GM21825 (cell line): ENCODE data around the gene CBX7.
A peak's percentile ranks its signal among the peaks of the same experiment; 100 is the strongest.

Experiments
- ATAC-seq: cut with Tn5 transposase; IDR thresholded peaks from one replicate; pipeline ENCODE4 v1.9.1; 2021; ENCODE audit warnings: mild to moderate bottlenecking, moderate library complexity; ENCODE audit not compliant: unreplicated experiment

CBX7 gene

DNA sequence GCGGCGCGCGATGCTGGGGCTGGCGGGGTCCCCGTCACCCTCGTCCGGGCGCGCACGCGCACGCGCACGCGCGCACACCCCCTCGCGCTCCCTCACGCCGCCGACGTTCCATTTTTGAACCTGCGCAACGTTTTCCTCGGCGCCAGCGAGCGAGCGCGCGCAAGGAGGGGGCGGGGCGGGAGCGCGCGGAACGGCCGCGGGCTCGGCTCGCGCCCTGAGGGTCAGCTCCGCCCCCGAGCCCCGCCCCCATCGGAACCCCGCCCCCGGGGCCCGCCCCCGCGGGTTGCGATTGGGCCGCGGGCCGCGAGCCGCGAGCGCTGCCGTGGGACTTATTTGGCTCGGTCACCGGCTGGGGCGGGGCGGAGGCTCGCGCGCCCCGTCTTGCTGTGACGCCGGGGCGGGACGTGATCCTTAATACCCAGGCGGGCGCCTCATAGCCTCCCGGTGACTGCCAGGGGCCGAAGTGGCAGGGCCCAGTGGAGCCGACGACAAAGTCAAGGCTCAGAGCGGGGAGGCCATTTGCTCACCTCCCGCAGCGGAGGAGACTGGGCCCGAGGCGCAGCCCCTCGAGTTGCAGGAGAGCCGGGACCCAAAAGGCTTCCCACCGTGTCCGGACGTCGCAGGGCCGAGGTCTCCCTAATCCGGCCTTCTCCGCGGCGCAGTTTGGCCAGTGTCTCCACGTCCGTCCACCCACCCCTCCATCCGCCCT is at the start of gene CBX7:
TSS of gene CBX7 (minus strand) at position 170 of the 709 bp plus-strand sequence. CDS start 236 bp downstream, outside the sequence.
- peak; percentile 60 for ATAC-seq

DNA sequence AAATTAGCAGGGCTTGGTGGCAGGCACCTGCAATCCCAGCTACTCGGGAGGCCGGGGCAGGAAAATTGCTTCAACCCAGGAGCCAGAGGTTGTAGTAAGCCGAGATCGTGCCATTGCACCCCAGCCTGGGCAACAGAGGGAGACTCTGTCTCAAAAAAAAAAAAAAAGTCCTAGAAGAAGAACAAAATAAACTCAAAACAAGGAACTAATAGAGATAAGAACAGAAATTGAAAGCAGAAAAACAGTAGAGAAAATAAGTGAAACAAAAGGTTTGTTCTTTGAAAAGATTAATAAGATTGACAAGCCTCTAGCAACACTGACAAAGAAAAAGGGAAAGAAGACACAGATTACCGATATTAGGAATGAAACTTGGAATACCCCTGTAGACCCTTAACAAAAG is 45.1 kb upstream of the CBX7 start:
- no peak for ATAC-seq

DNA sequence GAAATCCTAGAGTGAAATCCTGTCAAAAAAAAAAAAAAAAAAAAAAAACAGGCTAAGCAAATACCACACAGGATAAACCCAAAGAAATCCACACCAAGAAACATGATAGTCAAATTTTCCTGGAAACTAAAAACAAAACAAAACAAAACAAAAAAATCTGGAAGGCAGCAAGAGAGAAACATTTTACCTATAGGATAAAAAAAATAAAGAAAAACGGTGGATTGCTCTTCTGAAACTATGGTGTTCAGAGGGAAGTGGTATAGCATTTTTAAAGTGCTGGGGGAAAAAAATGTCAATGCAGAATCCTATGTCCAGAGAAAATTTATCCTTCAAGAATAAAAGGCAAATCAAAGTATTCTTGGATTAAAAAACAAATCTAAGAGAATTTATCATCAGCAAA is 41.6 kb upstream of the CBX7 start:
- no peak for ATAC-seq

DNA sequence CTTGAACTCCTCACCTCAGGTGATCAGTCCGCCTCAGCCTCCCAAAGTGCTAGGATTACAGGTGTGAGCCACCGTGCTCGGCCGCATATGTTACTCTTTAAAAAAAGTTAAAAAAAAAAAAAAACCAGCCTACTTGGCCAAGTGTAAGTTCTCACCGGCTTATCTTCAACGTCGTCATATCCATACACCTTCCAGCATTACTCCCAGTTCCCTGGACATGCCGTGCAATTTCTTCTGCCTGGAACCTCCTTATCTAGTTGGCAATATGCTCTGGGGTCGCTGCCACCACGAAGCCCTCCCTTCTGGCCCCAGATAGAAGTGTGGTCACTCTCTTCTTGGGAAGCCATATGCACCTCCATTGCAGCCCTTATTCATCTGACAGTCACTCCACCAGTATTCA is 36.3 kb upstream of the CBX7 start:
- ATAC-seq, result no peak

DNA sequence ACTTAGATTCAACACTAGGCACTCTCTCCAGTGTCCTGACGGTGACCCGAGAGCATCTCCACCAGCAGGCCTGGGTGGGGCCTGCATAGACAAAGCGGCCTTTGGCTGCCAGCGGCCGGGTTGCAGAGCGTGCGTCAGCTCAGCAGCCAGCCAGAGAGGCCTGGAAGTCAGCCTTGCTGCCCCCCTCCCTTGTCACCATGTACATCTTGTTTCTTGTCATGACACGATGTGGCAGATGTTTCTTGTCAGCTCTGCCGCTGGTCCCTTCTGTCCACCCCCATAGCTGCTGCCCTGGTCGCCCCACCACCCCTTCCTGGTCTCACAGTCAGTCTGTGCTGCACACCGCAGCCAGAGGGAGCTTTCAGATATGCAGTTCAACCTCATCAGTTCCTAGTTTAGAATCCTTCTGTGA is 33.1 kb upstream of the CBX7 start:
- ATAC-seq, result no peak

DNA sequence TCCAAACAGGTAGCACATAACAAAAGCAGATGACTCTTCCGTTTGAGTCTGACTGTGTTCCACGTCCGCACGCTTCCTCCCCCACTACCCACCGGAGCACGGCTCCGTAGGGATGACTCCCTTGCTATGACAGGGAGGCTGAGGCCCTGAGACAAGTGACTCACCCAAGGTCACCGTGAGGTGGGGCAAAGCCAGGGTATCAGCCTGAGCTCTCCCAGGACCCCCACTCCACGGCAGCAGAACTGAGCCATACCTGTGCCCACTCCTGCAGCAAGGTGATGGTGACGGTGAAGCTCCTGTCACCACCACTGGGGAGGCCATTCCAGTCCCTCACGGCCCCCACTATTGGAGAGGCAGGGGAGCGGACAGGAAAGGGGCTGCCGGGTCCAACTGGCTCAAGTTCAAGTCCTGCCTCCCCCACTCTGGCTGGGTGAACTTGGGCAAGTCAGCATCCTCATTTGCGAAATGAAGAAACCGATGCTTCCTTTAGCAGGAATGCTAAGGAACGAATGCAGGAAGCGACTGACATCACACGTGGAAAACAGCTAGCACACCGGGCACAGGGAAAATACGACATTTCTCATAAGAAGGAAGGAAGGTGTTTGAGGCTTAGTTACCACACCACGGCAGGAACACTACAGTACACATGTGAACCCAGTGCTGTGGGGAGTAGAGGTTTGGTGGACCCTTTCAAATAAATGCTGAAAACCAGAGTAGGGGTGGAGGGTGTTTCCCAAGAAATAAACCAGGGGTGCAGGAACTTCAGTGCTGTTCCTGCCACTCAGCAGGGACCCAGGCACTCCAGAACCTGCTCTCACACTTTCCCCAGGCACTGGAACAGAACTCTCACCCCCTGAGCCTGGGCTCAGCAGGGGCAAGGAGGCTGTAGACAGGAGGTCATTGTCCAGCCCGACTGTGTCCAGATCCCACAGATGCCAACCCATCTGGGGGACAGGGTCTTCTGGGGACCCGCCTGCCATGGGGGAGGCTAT is 32.4 kb upstream of the CBX7 start:
- no peak for ATAC-seq

DNA sequence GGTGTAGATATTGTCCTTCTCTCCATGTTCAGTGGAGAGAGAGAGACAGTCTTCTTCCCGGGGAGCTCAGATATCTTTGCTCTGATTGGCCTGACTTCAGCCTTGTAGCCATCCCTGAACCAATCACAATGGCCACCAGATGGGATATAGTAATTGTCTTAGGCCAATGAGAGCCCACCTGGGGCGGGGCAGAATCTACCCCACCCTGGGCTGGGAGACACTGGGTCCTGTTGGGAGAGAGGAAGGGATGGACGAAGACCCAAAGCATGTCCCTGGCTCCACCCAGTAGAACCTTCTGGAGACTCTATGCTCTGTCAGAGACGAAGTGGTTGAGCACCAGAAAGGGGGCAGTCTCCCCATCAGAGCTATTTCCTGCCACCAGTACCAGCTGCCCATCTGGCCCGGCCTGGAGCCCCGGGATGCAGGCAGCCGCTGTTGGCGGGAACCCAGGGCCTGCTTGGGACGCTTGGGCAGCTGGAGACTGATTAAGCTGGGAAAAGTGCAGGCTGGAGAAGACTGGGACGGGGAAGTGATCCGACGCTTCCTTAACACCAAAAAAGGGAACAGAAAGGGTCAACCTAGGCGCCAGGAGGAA is 31.6 kb upstream of the CBX7 start:
- ATAC-seq, result no peak

DNA sequence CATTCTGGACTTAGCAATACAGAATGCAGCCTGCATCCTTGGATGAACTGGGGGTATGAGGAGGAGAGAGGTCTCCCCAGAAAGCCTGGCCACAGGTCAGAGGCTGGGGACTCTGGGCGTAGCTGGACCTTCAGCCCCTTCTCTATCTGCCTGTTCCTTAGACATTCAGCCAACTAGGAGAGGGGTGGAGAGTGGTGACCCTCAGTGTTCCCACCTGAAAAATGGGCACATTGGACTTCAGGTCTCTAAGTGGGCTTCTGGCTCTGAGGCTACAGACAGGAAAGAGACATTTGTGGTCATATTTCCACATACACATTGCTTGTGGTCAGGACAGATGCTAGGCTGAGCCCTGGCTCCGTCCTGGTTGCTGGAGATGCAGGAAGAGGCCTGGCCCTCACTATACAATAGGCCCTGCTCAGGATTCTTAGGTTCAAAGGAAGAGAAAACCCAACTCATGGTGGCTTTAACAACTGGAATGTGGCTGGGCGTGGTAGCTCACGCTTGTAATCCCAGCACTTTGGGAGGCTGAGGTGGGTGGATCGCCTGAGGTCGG is 30.1 kb upstream of the CBX7 start:
- ATAC-seq, result no peak

DNA sequence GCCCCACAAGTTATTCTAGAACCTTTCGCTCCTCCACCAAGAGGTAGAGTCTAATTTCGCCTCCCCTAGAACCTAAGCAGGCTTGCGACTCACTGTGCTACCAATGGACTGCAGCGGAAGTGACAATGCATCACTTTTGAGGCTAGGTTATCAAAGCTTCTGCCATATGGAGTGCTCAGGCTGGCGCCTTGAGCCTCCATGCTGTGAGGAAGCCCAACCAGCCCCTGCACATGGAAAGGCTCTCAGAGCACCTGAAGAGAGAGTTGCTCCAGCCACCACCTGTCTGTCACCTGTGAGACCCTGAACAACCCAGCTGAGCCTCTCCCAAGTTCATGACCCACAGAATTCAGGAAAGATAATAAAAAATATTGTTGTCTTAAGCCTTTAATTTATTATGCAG is 29.3 kb upstream of the CBX7 start:
- no peak for ATAC-seq

DNA sequence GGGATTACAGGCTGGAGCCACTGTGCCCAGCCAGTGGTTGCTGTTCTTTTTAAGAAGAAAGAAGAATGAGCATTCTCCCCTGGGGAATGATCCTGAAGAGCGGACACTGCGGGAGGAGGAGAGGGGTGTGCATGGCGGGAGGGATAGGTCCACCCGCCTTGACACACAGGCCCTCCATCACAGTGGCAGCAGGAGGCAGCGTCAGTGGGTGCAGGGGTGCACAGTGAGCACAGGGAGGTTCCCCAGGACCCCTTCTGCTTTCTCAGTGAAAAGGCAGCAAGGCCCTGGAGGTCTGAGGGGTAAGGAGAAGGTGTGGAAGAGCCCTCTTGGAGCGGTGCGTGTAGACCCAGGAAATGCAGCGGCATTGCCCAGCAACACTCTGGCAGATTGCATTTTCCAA is 28.9 kb upstream of the CBX7 start:
- no peak for ATAC-seq

DNA sequence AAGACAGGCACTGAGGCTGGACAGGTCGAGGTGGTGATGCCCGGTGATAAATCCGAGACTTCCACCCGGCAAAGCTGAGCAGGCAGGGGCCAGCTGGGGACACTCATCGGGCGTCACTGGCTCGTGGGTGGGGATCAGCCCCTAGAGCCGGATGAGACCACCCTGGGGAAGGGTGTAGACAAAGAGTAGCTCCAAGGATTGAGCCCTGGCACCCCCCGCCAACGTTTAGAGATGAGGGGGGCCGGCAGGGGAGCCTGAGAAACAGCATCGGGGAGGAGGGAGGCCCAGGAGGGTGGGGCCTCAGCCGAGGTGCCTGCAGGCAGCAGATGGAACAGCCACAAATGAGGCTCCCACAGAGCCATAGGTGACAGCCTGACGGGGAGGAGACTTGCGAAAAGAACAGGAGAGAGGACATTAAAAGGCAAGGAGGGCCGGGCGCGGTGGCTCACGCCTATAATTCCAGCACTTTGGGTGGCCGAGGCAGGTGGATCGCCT is 27.4 kb upstream of the CBX7 start:
- no peak for ATAC-seq

DNA sequence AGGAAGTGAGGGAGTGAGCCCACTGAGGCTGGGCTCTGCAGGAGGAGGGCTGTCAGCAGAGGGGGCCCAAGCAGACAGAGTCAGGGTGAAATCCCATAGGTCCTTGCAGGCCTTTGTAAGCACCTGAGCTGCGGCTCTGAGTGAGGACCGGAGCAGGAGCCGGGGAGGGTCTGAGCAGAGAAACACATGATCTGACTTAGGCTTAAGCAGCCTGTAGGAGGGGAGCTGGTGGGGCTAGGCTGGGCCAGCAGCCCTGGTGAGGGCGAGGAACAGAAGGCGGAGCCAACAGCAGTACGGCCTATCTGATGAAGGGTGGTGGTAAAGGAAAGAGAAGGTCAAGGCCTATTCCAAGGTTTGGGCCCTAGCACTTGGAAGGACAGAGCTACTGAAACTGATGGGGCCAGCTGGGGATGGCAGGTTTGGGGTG is 26.9 kb upstream of the CBX7 start:
- no peak for ATAC-seq

DNA sequence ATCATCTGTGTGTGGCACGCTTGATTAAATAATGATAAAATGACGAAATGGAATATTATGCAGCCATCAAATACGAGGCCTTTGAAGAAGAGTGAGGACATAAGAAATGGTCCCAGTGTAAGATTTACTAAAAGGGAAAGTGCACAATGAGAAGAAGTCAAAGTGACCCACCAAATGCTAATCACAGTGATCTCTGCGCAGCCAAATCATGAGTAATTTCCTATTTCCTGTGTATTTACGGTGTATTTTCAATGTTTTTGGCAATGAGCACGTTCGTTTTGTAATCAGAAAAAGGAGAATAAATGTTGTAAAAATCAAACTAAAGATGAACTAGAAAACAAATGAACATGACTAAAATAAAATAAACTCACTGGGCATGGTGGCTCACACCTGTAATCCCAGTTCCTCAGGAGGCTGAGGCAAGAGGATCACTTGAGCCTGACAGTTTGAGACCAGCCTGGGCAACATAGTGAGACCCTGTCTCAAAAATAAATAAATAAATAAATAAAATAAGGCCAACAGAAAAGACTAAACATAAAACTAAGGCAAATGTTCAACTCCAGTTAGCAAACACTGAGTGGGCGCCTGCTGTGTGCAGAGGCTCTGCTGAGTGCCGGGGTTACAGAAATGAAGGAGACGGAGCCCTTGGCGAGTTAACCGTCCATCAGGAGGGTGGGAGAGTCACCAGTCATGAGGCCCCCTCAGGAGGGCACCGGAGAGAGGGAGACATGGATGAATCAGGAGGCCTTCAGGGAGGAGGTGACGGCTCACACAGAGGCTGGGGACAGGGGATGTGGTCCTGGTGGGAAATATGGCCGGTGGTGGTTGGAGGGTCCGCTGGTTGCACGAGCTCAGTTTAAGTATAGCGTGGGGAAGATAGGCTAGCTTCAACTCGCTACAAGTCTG is 26.0 kb upstream of the CBX7 start:
- ATAC-seq, result no peak

DNA sequence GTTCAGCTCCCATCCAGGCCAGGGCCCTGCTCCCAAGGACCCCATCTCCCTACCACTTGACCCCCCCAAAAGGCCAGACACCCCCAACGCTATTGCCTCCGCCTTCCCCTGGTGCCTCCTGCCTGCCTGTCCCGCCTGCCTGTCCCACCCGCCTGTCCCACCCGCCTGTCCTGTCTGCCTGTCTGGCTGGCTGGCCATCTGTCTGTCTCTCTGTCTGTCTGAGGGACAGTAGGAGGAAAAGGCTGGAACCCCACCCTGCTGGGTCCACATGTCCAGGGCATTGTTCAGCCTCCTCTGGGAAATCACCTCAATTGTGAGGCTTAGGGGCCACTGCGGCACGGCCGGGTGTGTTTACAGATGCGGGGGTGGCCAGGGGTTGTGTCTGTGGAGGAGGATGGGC is 25.3 kb upstream of the CBX7 start:
- no peak for ATAC-seq

DNA sequence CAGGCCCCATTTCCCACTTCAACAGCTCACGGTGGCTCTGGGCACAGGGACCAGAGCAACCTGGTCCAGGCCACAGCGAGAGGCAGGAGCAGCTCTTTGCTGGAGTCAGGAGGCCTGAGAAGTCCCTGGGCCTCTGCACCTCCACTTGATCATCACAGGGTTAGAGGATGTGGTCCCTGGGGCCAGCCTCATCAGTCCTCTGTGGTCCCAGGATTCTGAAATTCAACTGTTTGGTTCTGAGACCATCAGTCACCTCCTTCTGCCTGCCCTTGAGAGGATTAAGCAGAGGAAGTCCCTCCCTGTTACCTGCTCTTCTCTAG is 24.9 kb upstream of the CBX7 start:
- ATAC-seq, result no peak

DNA sequence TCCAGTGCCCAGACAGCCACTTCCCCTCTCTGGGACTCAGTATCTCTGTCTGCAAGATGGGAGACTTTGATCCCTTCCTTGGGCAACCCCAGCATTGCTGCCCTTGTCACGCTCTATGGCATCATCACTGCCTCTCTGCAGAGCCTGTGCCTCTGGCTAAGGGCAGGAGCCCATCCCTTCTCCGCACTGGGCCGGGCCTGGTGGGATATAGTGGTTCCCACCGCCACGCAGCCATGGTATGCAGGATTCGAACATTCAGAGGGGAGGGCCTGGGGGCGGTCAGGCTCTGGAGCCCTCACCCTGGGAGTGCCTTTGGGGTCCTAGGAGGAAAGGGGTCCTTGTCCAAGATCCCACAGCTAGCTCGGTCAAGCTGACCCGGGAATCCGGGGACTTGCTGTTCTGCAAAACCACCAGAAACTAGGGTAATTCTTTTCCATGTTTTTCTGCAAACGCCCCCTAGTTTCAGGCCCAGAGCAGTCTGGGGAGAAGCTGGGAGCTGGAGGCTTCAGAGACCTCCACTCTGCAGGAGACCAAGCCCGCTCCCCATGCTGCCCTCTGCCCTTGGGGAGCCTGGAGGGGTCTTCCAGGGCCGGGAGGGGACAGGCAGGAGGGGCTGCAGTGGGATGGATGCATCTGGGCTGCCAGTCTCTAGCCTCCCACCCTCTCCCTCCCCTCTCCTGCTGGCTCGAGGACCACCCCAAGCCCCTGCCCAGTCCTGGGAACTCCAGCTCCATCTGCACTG is 24.4 kb upstream of the CBX7 start:
- ATAC-seq, result no peak

DNA sequence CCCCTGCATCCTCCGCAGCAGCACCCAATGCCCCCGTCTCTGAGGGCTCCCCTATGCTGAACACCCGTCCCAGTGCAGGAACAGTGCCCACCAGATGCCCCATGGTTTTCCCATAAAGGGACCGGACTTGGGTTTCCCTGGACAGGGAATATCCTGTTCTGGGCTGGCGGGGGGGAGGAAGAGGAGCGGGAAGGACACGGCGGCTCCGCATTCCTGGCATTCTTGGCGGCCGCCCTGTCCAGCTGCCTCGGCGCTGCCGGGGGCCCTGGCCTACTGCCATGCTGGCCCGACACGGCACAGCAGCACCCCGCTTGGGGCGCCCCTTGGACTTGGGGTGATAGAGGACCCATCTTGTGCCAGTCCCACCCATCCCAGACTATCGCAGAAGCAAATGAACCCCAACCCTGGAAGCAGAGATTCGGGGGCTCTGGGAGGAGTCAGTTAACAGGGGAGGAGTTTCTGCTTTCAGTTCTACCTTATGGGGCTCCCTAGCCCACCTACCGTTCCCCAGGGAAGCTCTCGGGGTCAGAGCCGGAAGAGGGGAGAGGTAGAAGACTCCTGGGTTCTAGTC is 23.7 kb upstream of the CBX7 start:
- no peak for ATAC-seq

DNA sequence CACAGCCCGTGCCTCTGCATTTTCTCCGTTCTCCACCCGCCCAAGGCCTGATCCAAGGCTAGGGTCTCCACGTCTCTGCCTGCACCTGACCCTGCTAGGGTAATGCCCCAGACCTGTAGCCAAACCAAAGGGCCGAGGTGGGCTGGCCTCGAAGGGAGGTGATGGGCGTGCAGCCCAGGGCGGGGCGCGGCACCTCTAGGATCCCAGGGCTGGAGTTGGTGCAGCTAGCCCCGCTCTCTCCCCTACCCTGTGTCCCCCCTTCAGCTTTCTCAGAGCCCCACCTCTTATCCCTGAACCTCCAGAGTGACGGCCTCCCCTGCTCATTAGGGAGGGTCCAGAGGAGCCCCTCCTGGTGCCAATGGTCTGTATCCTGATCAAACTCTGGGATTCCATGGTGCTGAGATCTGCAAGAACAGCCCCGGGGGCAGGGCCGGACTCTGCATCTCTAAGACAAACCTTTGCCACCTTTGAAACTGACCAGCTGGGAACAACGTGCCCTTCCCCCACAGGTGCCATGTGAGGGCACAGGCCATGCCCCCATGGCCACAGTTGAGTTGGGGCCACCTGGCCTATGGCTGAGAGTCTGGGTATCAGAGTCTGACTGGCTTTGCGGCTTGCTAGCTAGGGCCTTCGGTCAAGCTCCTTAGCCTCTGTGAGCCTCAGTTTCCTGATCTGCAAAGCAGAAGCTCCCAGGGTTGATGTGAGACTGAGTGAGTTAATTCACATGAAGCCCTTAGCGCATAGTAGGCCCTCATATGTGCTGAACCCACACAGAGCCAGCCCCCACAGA is 23.1 kb upstream of the CBX7 start:
- no peak for ATAC-seq
